Measurements from ENCODE around the gene NPIPA1.
"Not testable (repeated sequence)": the region's sequence is repeated elsewhere in the genome, so short reads cannot be mapped to it uniquely, and the experiment has no call there.

The NPIPA1 gene

GRCh38 chr16:14918504-14918903 is 18.7 kb upstream of the NPIPA1 start:
- not testable (repeated sequence) for H3K9me3 ChIP-seq (ENCODE audit: control insufficient read depth in 2 of 2, low read length in 2 of 2); H3K9ac ChIP-seq (ENCODE audit: low read length in 2 of 2); H3K27ac ChIP-seq (ENCODE audit: low read length); H3K4me3 ChIP-seq (ENCODE audit: low read length in 2 of 2); H3K36me3 ChIP-seq (ENCODE audit: control insufficient read depth in 2 of 2, insufficient read depth in 2 of 2, low read length in 2 of 2); H3K4me1 ChIP-seq (ENCODE audit: control insufficient read depth, insufficient read depth, low read length); H3K27me3 ChIP-seq (ENCODE audit: control insufficient read depth in 1 of 2, insufficient read depth in 2 of 2, low read length in 2 of 2)

GRCh38 chr16:14919837-14920600 is 17.2 kb upstream of the NPIPA1 start:
- not testable (repeated sequence) for H3K36me3 ChIP-seq (ENCODE audit: control insufficient read depth in 2 of 2, insufficient read depth in 2 of 2, low read length in 2 of 2); H3K9ac ChIP-seq (ENCODE audit: low read length in 2 of 2); H3K27ac ChIP-seq (ENCODE audit: low read length); H3K27me3 ChIP-seq (ENCODE audit: control insufficient read depth in 1 of 2, insufficient read depth in 2 of 2, low read length in 2 of 2); H3K9me3 ChIP-seq (ENCODE audit: control insufficient read depth in 2 of 2, low read length in 2 of 2); H3K4me3 ChIP-seq (ENCODE audit: low read length in 2 of 2); H3K4me1 ChIP-seq (ENCODE audit: control insufficient read depth, insufficient read depth, low read length)

- not testable (repeated sequence) for H3K36me3 ChIP-seq (ENCODE audit: control insufficient read depth in 2 of 2, insufficient read depth in 2 of 2, low read length in 2 of 2); H3K4me1 ChIP-seq (ENCODE audit: control insufficient read depth, insufficient read depth, low read length); H3K27ac ChIP-seq (ENCODE audit: low read length); H3K9me3 ChIP-seq (ENCODE audit: control insufficient read depth in 2 of 2, low read length in 2 of 2); H3K4me3 ChIP-seq (ENCODE audit: low read length in 2 of 2); H3K9ac ChIP-seq (ENCODE audit: low read length in 2 of 2); H3K27me3 ChIP-seq (ENCODE audit: control insufficient read depth in 1 of 2, insufficient read depth in 2 of 2, low read length in 2 of 2)
Observed at GRCh38 chr16:14922285-14922684, 15.0 kb upstream of the NPIPA1 start.

GRCh38 chr16:14922968-14923367 is 14.3 kb upstream of the NPIPA1 start:
- H3K36me3 ChIP-seq (ENCODE audit: control insufficient read depth in 2 of 2, insufficient read depth in 2 of 2, low read length in 2 of 2), result not testable (repeated sequence)

GRCh38 chr16:14923394-14924088 is 13.7 kb upstream of the NPIPA1 start:
- not testable (repeated sequence) for H3K36me3 ChIP-seq (ENCODE audit: control insufficient read depth in 2 of 2, insufficient read depth in 2 of 2, low read length in 2 of 2)

More at GRCh38 chr16:14922968-14923367, 14.3 kb upstream of the NPIPA1 start:
- H3K9ac ChIP-seq (ENCODE audit: low read length in 2 of 2); H3K27ac ChIP-seq (ENCODE audit: low read length); H3K9me3 ChIP-seq (ENCODE audit: control insufficient read depth in 2 of 2, low read length in 2 of 2); H3K4me1 ChIP-seq (ENCODE audit: control insufficient read depth, insufficient read depth, low read length); H3K27me3 ChIP-seq (ENCODE audit: control insufficient read depth in 1 of 2, insufficient read depth in 2 of 2, low read length in 2 of 2); H3K4me3 ChIP-seq (ENCODE audit: low read length in 2 of 2): not testable (repeated sequence)

DNA sequence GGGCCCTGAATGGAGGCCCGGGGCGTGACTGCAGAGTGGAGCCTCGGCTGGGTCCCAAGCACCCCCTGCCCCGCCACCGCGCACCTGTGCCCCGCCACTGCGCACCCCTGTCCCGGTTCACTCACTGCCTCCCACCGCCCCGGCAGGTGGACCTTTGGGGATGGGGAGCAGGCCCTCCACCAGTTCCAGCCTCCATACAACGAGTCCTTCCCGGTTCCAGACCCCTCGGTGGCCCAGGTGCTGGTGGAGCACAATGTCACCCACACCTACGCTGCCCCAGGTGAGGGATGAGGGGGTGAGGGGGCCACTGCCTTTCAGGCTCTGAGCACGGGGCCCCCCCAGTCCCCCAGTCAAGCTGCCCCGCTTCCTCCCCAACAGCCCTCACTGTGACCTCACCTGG is 12.9 kb upstream of the NPIPA1 start:
- H3K27me3 ChIP-seq (ENCODE audit: control insufficient read depth in 1 of 2, insufficient read depth in 2 of 2, low read length in 2 of 2); H3K4me1 ChIP-seq (ENCODE audit: control insufficient read depth, insufficient read depth, low read length); H3K9me3 ChIP-seq (ENCODE audit: control insufficient read depth in 2 of 2, low read length in 2 of 2); H3K9ac ChIP-seq (ENCODE audit: low read length in 2 of 2); H3K27ac ChIP-seq (ENCODE audit: low read length); H3K36me3 ChIP-seq (ENCODE audit: control insufficient read depth in 2 of 2, insufficient read depth in 2 of 2, low read length in 2 of 2); H3K4me3 ChIP-seq (ENCODE audit: low read length in 2 of 2): not testable (repeated sequence)

More at GRCh38 chr16:14923394-14924088, 13.7 kb upstream of the NPIPA1 start:
- H3K4me3 ChIP-seq (ENCODE audit: low read length in 2 of 2); H3K27ac ChIP-seq (ENCODE audit: low read length); H3K27me3 ChIP-seq (ENCODE audit: control insufficient read depth in 1 of 2, insufficient read depth in 2 of 2, low read length in 2 of 2); H3K4me1 ChIP-seq (ENCODE audit: control insufficient read depth, insufficient read depth, low read length); H3K9ac ChIP-seq (ENCODE audit: low read length in 2 of 2); H3K9me3 ChIP-seq (ENCODE audit: control insufficient read depth in 2 of 2, low read length in 2 of 2): not testable (repeated sequence)

GRCh38 chr16:14924982-14925381 is 12.3 kb upstream of the NPIPA1 start:
- not testable (repeated sequence) for H3K4me3 ChIP-seq (ENCODE audit: low read length in 2 of 2); H3K36me3 ChIP-seq (ENCODE audit: control insufficient read depth in 2 of 2, insufficient read depth in 2 of 2, low read length in 2 of 2); H3K4me1 ChIP-seq (ENCODE audit: control insufficient read depth, insufficient read depth, low read length); H3K9ac ChIP-seq (ENCODE audit: low read length in 2 of 2); H3K27ac ChIP-seq (ENCODE audit: low read length); H3K27me3 ChIP-seq (ENCODE audit: control insufficient read depth in 1 of 2, insufficient read depth in 2 of 2, low read length in 2 of 2); H3K9me3 ChIP-seq (ENCODE audit: control insufficient read depth in 2 of 2, low read length in 2 of 2)

DNA sequence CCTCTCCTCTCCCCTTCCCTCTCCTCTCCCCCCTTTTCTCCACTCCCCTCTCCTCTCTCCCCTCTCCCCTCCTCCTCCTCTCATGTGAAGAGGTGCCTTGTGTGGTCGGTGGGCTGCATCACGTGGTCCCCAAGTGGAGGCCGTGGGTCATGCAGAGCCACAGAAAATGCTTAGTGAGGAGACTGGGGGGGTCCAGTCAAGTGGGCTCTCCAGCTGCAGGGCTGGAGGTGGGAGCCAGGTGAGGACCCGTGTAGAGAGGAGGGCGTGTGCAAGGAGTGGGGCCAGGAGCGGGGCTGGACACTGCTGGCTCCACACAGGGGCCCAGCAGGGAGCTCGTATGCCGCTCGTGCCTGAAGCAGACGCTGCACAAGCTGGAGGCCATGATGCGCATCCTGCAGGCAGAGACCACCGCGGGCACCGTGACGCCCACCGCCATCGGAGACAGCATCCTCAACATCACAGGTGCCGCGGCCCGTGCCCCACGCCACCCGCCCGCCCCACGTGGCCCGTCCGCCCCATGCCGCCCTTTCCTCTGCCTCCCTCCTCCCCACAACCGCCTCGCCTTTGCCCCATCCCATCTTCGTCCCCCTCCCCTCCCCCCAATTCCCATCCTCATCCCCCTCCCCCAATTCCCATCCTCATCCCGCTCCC is 9.1 kb upstream of the NPIPA1 start:
- not testable (repeated sequence) for H3K36me3 ChIP-seq (ENCODE audit: control insufficient read depth in 2 of 2, insufficient read depth in 2 of 2, low read length in 2 of 2); H3K9me3 ChIP-seq (ENCODE audit: control insufficient read depth in 2 of 2, low read length in 2 of 2); H3K27ac ChIP-seq (ENCODE audit: low read length); H3K4me3 ChIP-seq (ENCODE audit: low read length in 2 of 2); H3K27me3 ChIP-seq (ENCODE audit: control insufficient read depth in 1 of 2, insufficient read depth in 2 of 2, low read length in 2 of 2); H3K4me1 ChIP-seq (ENCODE audit: control insufficient read depth, insufficient read depth, low read length); H3K9ac ChIP-seq (ENCODE audit: low read length in 2 of 2)

- not testable (repeated sequence) for H3K27me3 ChIP-seq (ENCODE audit: control insufficient read depth in 1 of 2, insufficient read depth in 2 of 2, low read length in 2 of 2); H3K9me3 ChIP-seq (ENCODE audit: control insufficient read depth in 2 of 2, low read length in 2 of 2); H3K27ac ChIP-seq (ENCODE audit: low read length); H3K9ac ChIP-seq (ENCODE audit: low read length in 2 of 2); H3K4me3 ChIP-seq (ENCODE audit: low read length in 2 of 2); H3K4me1 ChIP-seq (ENCODE audit: control insufficient read depth, insufficient read depth, low read length); H3K36me3 ChIP-seq (ENCODE audit: control insufficient read depth in 2 of 2, insufficient read depth in 2 of 2, low read length in 2 of 2)
Observed at GRCh38 chr16:14929176-14929575, 8.1 kb upstream of the NPIPA1 start.

DNA sequence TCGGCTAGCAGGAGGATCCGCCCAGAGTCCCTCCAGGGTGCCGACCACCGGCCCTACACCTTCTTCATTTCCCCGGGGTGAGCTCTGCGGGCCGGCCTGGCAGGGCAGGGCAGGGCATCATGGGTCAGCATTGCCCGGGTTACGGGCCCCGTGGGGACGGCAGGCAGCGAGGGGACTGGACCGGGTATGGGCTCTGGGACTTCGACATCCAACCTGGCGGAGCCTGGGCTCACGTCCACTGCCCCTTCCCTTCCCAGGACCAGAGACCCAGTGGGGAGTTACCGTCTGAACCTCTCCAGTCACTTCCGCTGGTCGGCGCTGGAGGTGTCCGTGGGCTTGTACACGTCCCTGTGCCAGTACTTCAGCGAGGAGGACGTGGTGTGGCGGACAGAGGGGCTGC is 7.0 kb upstream of the NPIPA1 start:
- H3K4me3 ChIP-seq (ENCODE audit: low read length in 2 of 2); H3K27ac ChIP-seq (ENCODE audit: low read length); H3K9ac ChIP-seq (ENCODE audit: low read length in 2 of 2); H3K9me3 ChIP-seq (ENCODE audit: control insufficient read depth in 2 of 2, low read length in 2 of 2); H3K4me1 ChIP-seq (ENCODE audit: control insufficient read depth, insufficient read depth, low read length); H3K36me3 ChIP-seq (ENCODE audit: control insufficient read depth in 2 of 2, insufficient read depth in 2 of 2, low read length in 2 of 2); H3K27me3 ChIP-seq (ENCODE audit: control insufficient read depth in 1 of 2, insufficient read depth in 2 of 2, low read length in 2 of 2): not testable (repeated sequence)

GRCh38 chr16:14930971-14931370 is 6.3 kb upstream of the NPIPA1 start:
- not testable (repeated sequence) for H3K9ac ChIP-seq (ENCODE audit: low read length in 2 of 2); H3K36me3 ChIP-seq (ENCODE audit: control insufficient read depth in 2 of 2, insufficient read depth in 2 of 2, low read length in 2 of 2); H3K4me1 ChIP-seq (ENCODE audit: control insufficient read depth, insufficient read depth, low read length); H3K27ac ChIP-seq (ENCODE audit: low read length); H3K4me3 ChIP-seq (ENCODE audit: low read length in 2 of 2); H3K27me3 ChIP-seq (ENCODE audit: control insufficient read depth in 1 of 2, insufficient read depth in 2 of 2, low read length in 2 of 2); H3K9me3 ChIP-seq (ENCODE audit: control insufficient read depth in 2 of 2, low read length in 2 of 2)

Measured in stomach smooth muscle (tissue), 2 donors.